Activated T-helper 17 cell treated with anti-CD3 and anti-CD28 coated beads, Interleukin-2, amount 50 U/mL, for 72 hours (primary cell): ENCODE measurements around the gene OXCT2. TPM values are rescaled to one million over a fixed set of nuclear protein-coding genes. Genes with fewer than 3 reads are reported as not detected.
"Not testable (repeated sequence)": the region's sequence is repeated elsewhere in the genome, so short reads cannot be mapped to it uniquely, and the experiment has no call there.

Experiments used
- ATAC-seq: fragments of 150-1000 bp; cut with Tn5 transposase; replicated peaks from 2 replicates; pipeline ENCODE4 v1.10.0; 2021; ENCODE audit warnings: mild to moderate bottlenecking, moderate library complexity
- H3K27ac Mint-ChIP-seq: one replicate; pipeline ENCODE4 v1.8.0; 2022; ENCODE audit warnings: mixed read lengths
- H3K27me3 Mint-ChIP-seq: one replicate; pipeline ENCODE4 v1.8.0; 2022; ENCODE audit warnings: mixed read lengths
- H3K36me3 Mint-ChIP-seq: one replicate; pipeline ENCODE4 v1.8.0; 2022; ENCODE audit warnings: low read depth, mild to moderate bottlenecking, mixed read lengths
- H3K4me1 Mint-ChIP-seq: one replicate; pipeline ENCODE4 v1.8.0; 2022; ENCODE audit warnings: mixed read lengths
- H3K4me3 Mint-ChIP-seq: one replicate; pipeline ENCODE4 v1.8.0; 2022; ENCODE audit warnings: mild to moderate bottlenecking, mixed read lengths
- H3K9me3 Mint-ChIP-seq: one replicate; pipeline ENCODE4 v1.8.0; 2022; ENCODE audit warnings: mixed read lengths
- total RNA-seq, 2 donors: library from RNA; stranded (reverse); gene quantifications; one replicate each; pipeline ENCODE4 v1.2.3, GENCODE V29; 2022

OXCT2 gene
- total RNA-seq, 2 donors from 2014 or later: 0.69 to 1.1 TPM

GRCh38 chr1:39795651-39796050, 24.5 kb upstream of the OXCT2 start:
- ATAC-seq: no peak
- Mint-ChIP-seq H3K36me3 (no peaks in the 10 kb centered on the region), H3K9me3 (no peaks in the 10 kb centered on the region), H3K4me1 (peaks cover 4% of the 10 kb centered on the region), H3K27me3 (peaks cover 11% of the 10 kb centered on the region), H3K4me3 (no peak overlapping the region), H3K27ac (no peak overlapping the region)

GRCh38 chr1:39791838-39792237, 20.7 kb upstream of the OXCT2 start:
- no peaks in the 10 kb centered on the region for H3K9me3 Mint-ChIP-seq

GRCh38 chr1:39789571-39790110, 18.5 kb upstream of the OXCT2 start:
- Mint-ChIP-seq H3K27ac (no peak overlapping the region), H3K9me3 (no peaks in the 10 kb centered on the region), H3K36me3 (no peaks in the 10 kb centered on the region), H3K4me1 (peaks cover 4% of the 10 kb centered on the region), H3K27me3 (peaks cover 22% of the 10 kb centered on the region), H3K4me3 (peak overlapping the region; percentile 72)
- ATAC-seq: no peak

More at GRCh38 chr1:39791838-39792237, 20.7 kb upstream of the OXCT2 start:
- Mint-ChIP-seq H3K4me1 (peaks cover 4% of the 10 kb centered on the region), H3K4me3 (no peak overlapping the region), H3K36me3 (no peaks in the 10 kb centered on the region), H3K27me3 (peaks cover 21% of the 10 kb centered on the region), H3K27ac (no peak overlapping the region)
- no peak for ATAC-seq

- H3K4me3 Mint-ChIP-seq: peak within 1 kb of the TSS; percentile 72
- H3K36me3 Mint-ChIP-seq: no peaks in the 10 kb centered on the region
- peaks cover 22% of the 10 kb centered on the region for H3K27me3 Mint-ChIP-seq
- peaks cover 4% of the 10 kb centered on the region for H3K4me1 Mint-ChIP-seq
- no peak within 1 kb of the TSS for H3K27ac Mint-ChIP-seq
- peak; percentile 89 for ATAC-seq
- no peaks in the 10 kb centered on the region for H3K9me3 Mint-ChIP-seq
Measured at GRCh38 chr1:39788758-39789570, 17.8 kb upstream of the OXCT2 start, which contains the start of gene BMP8B. Gene BMP8B (minus strand): TSS chr1:39788865. CDS start chr1:39788485, 380 bp downstream.

GRCh38 chr1:39788426-39788757, 17.2 kb upstream of the OXCT2 start:
- ATAC-seq: peak; percentile 41
- no peaks in the 10 kb centered on the region for H3K9me3 Mint-ChIP-seq
- H3K27ac Mint-ChIP-seq: no peak overlapping the region
- peaks cover 4% of the 10 kb centered on the region for H3K4me1 Mint-ChIP-seq
- H3K4me3 Mint-ChIP-seq: no peak overlapping the region
- H3K27me3 Mint-ChIP-seq: peaks cover 22% of the 10 kb centered on the region
- H3K36me3 Mint-ChIP-seq: no peaks in the 10 kb centered on the region

DNA sequence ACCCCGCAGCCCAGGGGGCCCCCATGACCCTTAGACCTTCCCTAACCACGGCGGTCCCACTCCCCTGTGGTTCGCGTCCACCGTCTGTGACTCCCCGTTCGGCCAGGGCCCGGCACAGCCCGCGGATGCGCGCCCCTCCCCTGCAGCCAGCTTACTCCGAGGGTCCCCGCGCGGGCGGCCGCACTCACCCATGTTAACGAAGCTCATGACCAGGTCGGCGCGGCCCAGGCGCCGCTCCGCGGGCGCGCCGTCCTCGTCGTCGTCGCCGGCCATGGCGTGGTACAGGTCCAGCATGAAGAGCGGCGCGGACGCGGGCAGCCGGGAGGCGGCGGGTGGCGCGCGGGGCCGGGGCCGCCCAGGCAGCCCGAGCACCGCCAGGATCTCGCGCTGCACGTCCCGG, 16.8 kb upstream of the OXCT2 start:
- not testable (repeated sequence) for H3K27ac Mint-ChIP-seq, ATAC-seq, H3K9me3 Mint-ChIP-seq, H3K4me1 Mint-ChIP-seq, H3K36me3 Mint-ChIP-seq
- peak overlapping the region; percentile 43 for H3K4me3 Mint-ChIP-seq
- peaks cover 22% of the 10 kb centered on the region for H3K27me3 Mint-ChIP-seq

GRCh38 chr1:39787468-39787867, 16.3 kb upstream of the OXCT2 start:
- Mint-ChIP-seq H3K9me3 (no peaks in the 10 kb centered on the region), H3K27ac (no peak overlapping the region), H3K4me3 (peak overlapping the region; percentile 43), H3K36me3 (no peaks in the 10 kb centered on the region), H3K4me1 (peaks cover under 1% of the 10 kb centered on the region), H3K27me3 (peaks cover 17% of the 10 kb centered on the region)
- ATAC-seq: no peak

DNA sequence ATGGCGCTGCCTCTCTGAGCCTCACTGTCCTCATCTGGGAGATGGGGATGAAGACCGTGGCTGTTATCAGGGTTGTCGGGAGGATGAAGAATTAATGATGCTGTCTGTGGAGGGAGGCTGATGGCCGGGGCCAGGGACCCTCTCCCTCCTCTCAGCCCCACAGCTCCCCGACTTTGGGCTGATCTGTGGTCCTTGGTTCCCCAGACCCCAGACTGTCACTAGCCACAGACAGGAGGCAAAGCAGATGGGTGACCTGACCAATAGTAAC, 15.9 kb upstream of the OXCT2 start:
- Mint-ChIP-seq H3K27me3 (peaks cover 17% of the 10 kb centered on the region), H3K4me3 (peak overlapping the region; percentile 43)
- ATAC-seq, H3K4me1 Mint-ChIP-seq, H3K36me3 Mint-ChIP-seq, H3K9me3 Mint-ChIP-seq, H3K27ac Mint-ChIP-seq: not testable (repeated sequence)

DNA sequence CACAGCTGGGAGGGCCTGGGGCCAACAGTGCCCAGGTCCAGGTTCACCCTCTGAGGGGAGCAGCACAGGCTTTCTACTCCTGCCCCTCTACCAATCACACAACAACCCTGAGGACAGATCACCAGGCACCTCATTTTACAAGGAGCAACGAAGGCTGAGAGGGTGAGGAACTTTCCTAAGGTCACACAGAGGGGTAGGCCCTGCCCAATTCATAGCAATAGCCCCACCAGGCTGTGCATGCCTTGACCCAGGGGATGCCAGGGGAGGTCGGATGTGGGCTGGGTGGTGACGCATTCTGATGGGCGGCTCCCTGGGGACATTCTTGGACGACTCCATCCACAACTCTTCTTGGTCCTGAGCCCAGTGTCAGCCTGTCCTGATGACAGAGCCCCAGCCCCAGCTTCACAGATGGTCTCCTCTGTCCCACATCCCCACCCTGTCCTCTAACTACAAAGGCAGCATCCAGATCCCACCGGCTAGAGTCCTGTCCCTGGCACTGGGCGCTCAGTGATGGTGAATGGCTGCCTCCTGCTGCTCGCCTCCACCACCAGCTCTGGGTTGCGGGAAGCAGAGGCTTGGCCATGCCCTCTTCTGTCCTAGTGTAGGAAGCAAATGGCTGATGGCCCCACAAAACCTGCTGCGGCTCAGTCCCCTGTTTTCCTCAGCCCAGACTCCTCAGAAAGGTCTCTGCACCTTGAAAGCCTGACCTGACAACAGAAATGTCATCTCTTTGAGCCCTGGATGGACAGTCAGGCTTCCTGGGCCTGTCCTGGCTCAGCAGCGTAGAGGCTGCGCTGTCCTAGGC, 15.4 kb upstream of the OXCT2 start:
- not testable (repeated sequence) for H3K27ac Mint-ChIP-seq, H3K4me1 Mint-ChIP-seq, H3K36me3 Mint-ChIP-seq, H3K9me3 Mint-ChIP-seq, ATAC-seq
- Mint-ChIP-seq H3K27me3 (peaks cover 15% of the 10 kb centered on the region), H3K4me3 (peak overlapping the region; percentile 43)

DNA sequence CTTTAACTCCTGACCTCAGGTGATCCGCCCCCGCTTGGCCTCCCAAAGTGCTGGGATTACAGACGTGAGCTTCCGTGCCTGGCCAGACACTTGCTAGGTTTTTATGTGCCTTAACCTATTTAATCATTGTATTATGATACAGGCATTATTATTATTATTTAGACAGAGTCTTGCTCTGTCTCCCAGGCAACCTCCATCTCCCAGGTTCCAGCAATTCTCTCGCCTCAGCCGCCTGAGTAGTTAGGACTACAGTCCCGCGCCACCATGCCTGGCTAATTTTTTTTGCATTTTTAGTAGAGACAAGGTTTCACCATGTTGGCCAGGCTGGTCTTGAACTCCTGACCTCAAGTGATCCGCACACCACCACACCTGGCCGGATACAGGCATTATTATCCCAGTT, 11.5 kb upstream of the OXCT2 start:
- not testable (repeated sequence) for H3K9me3 Mint-ChIP-seq, ATAC-seq, H3K4me1 Mint-ChIP-seq, H3K36me3 Mint-ChIP-seq, H3K27ac Mint-ChIP-seq, H3K4me3 Mint-ChIP-seq, H3K27me3 Mint-ChIP-seq

DNA sequence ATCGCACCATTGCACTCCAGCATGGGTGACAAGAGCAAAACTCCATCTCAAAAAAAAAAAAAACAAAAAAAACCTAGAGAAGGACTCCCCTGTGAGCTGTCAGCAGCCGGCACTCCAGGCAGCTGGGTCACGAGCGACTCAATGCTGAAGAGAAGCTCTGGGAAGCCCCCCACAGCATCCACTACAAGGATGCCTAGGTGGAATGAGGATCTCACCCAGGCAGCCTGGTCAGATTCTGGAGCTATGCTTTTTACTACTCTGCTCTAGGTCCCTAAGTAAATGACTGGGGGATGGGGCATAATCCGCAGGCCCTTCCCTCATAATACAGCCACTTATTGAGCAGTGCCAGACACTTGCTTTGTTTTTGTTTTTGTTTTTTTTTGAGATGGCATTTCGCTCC, 11.0 kb upstream of the OXCT2 start:
- peaks cover 4% of the 10 kb centered on the region for H3K27me3 Mint-ChIP-seq
- no peaks in the 10 kb centered on the region for H3K4me1 Mint-ChIP-seq
- no peaks in the 10 kb centered on the region for H3K36me3 Mint-ChIP-seq
- H3K27ac Mint-ChIP-seq: no peak overlapping the region
- no peak for ATAC-seq
- H3K4me3 Mint-ChIP-seq: no peak overlapping the region
- no peaks in the 10 kb centered on the region for H3K9me3 Mint-ChIP-seq

GRCh38 chr1:39781349-39781715, 10.2 kb upstream of the OXCT2 start:
- Mint-ChIP-seq H3K9me3 (no peaks in the 10 kb centered on the region), H3K27me3 (no peaks in the 10 kb centered on the region), H3K4me3 (no peak overlapping the region), H3K36me3 (no peaks in the 10 kb centered on the region), H3K27ac (no peak overlapping the region), H3K4me1 (no peaks in the 10 kb centered on the region)
- no peak for ATAC-seq

DNA sequence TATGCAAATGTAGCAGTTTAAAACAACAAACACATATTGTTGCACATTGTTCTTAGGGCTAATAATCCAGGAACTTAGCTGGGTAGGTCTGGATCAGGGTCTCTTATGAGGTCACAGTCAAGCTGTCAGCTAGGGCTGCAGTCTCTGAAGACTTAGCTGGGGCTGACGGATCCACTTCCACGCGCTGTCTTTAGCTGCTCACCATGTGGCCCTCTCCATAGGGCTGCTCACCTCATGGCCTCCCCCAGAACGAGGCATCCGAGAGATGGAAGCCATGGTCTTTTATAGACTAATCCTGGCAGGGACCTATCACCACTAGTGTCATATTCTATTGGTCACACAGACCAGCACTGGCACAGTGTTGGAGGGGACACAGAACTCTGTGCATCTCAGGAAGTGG, 8.7 kb upstream of the OXCT2 start:
- Mint-ChIP-seq H3K4me3 (no peak overlapping the region), H3K4me1 (no peaks in the 10 kb centered on the region), H3K9me3 (no peaks in the 10 kb centered on the region), H3K27ac (no peak overlapping the region), H3K27me3 (no peaks in the 10 kb centered on the region), H3K36me3 (no peaks in the 10 kb centered on the region)
- ATAC-seq: no peak

- H3K4me1 Mint-ChIP-seq: no peaks in the 10 kb centered on the region
- no peaks in the 10 kb centered on the region for H3K27me3 Mint-ChIP-seq
- no peaks in the 10 kb centered on the region for H3K9me3 Mint-ChIP-seq
- no peaks in the 10 kb centered on the region for H3K36me3 Mint-ChIP-seq
- H3K27ac Mint-ChIP-seq: no peak overlapping the region
- no peak overlapping the region for H3K4me3 Mint-ChIP-seq
- no peak for ATAC-seq
Measured at GRCh38 chr1:39779137-39779536, 8.0 kb upstream of the OXCT2 start.

DNA sequence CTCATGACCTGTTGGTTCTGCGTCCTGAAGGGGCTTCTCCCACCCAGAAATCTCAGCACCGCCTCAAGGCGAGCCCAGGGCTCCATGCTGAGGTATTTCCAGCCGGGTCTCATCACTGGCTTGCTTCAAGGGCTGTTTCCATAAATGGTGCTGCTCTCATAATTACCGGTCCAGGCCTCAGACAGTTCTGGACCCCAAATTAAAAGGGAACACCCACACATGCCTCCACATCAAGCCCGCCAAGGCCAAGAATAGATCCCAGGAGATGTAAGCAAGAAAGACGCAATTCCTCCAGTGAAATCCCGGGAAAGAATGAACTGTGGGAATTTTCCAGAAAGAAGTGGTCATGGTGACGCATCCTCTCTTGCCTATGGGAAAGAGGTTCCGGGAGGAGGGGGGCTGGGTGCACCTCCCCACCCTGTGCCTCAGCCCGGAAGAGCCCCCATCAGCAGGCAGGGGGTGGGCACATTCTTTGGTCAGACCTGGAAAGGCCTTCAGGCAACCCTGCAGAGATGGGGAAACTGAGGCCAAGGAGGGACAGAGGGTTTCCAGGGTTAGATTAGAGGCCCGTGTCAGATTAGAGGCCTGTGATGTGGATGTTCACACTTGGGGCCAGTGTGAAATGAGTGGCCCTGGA, 7.4 kb upstream of the OXCT2 start:
- not testable (repeated sequence) for H3K36me3 Mint-ChIP-seq, H3K27me3 Mint-ChIP-seq, H3K4me3 Mint-ChIP-seq

More for the DNA sequence above, 7.4 kb upstream of the OXCT2 start:
- not testable (repeated sequence) for H3K27ac Mint-ChIP-seq, H3K4me1 Mint-ChIP-seq, H3K9me3 Mint-ChIP-seq, ATAC-seq
